Hematopoietic multipotent progenitor cell treated with erythropoietin and hydrocortisone succinate and interleukin-3 and kit ligand, for 17 days (in vitro differentiated cells): ENCODE data around the gene ZNF223.
A peak's percentile ranks its signal among the peaks of the same experiment; 100 is the strongest.

Experiments
- DNase-seq: peaks from one replicate; pipeline ENCODE4 v3.0.0-alpha.2; 2015; ENCODE audit warnings: low spot score

ZNF223 gene

GRCh38 chr19:44051650-44052402, at the start of gene ZNF223:
Gene ZNF223 (plus strand): TSS chr19:44052036. CDS start chr19:44055177, 3,141 bp downstream.
- DNase-seq = peak; percentile 58

DNA sequence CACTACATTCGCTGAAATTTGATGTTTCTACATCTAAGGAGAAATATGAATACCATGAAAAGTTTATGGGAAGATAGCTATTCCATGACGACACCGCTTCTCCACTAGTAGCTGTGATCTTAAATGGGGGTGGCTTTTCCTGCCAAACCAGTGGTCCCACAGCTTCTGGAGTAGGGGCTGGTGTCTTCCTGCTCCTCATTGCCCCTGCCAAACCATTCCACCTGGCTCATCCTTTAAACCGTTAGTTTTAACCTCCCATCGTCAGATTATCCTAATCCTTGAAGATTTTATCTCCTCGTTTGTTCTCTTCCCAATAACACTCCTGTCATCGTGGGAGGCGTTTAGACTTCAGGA, 49.6 kb upstream of the ZNF223 start:
- no peak for DNase-seq

- DNase-seq = peak; percentile 90
These were observed 49.0 kb upstream of the ZNF223 start, which contains the start of gene ZNF230 for GRCh38 chr19:44002566-44003460. Gene ZNF230 (plus strand): TSS chr19:44002957. CDS start chr19:44007079, 4,122 bp downstream.

GRCh38 chr19:44003461-44004009, 48.3 kb upstream of the ZNF223 start:
- peak; percentile 7 for DNase-seq

- no peak for DNase-seq
These were observed 45.9 kb upstream of the ZNF223 start for GRCh38 chr19:44005973-44006372.

GRCh38 chr19:44007473-44007872, 44.4 kb upstream of the ZNF223 start:
- DNase-seq = no peak

GRCh38 chr19:44010468-44010867, 41.4 kb upstream of the ZNF223 start:
- DNase-seq = no peak

DNA sequence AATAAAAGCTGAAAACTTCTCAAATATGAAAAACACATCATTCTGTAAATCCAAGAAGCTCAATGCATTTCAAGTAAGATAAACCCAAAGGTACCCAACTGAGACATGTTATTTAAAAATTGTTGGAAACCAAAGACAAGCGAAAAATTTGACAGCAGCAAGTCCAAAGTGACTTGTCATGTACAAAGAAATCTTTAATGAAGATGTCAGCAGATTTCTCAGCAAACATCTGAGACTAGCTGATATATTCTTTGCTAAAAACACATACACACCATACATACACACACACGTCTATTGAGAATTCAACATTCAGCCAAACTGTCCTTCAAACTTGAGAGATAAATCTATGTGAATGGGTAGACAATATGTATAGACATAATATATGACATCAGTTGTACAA, 32.3 kb upstream of the ZNF223 start:
- no peak for DNase-seq

GRCh38 chr19:44021221-44021620, 30.6 kb upstream of the ZNF223 start:
- DNase-seq = no peak

DNA sequence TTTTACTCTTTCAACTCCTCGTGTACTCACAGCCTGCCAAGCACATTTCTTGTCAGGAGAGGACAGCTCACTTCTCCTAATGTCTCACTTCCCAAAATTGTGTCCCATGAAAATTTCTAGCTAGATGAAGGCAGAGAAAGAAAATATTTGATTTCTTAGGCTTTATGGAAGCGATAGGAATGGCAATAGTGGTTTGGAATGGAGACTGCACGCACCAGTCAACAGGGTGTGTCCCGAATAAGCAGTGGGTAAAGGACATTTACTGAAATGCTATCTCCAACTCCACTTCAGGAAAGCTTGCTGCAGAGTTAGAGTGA, 27.0 kb upstream of the ZNF223 start:
- DNase-seq = no peak

GRCh38 chr19:44025217-44025936, 26.5 kb upstream of the ZNF223 start, which contains the start of gene ZNF222:
Gene ZNF222 (plus strand): TSS chr19:44025379. CDS start chr19:44025437, 58 bp downstream.
- peak; percentile 39 for DNase-seq

DNA sequence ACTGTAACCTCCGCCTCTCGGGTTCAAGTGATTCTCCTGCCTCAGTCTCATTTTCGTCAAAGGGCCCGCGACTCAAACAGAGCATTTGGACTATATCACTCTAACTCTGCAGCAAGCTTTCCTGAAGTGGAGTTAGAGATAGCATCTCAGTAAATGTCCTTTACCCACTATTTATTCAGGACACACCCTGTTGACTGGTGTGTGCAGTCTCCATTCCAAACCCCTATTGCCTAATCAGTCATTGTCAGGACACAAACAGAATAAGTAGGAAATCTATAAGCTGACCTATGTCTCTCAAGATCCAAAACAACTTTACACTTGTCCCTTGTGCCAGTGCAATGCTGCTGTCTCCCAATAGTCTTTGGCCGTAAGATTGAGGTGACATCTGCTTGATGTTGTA, 25.2 kb upstream of the ZNF223 start:
- no peak for DNase-seq

- no peak for DNase-seq
These were observed 19.7 kb upstream of the ZNF223 start for GRCh38 chr19:44032001-44032610.

- DNase-seq = no peak
These were observed 9.7 kb upstream of the ZNF223 start for GRCh38 chr19:44042147-44042546.

- DNase-seq = no peak
These were observed 841 bp upstream of the ZNF223 start for GRCh38 chr19:44050740-44051649.

- no peak for DNase-seq
These were observed 4.0 kb downstream of the ZNF223 start for GRCh38 chr19:44055870-44056269.

- DNase-seq = no peak
These were observed 7.4 kb downstream of the ZNF223 start for GRCh38 chr19:44059229-44059628.

DNA sequence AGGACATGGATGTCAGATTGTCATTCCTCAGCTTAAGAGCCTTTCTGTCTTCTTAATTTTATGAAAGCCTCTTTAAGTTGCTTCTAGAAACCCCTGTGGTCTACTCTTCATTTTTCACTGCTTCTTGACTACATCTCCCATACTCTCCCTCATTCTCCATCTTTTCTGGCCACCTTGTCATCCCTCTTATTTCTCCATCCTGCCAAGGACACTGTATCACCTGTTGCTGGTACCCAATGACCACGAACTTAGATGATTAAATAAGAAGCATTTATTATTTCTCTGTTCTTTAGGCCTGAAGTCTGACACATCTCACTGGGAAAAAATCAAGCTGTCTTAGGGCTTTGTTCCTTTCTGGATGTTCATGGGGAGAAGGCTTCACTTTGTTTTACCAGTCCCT, 9.2 kb downstream of the ZNF223 start:
- DNase-seq = no peak

DNA sequence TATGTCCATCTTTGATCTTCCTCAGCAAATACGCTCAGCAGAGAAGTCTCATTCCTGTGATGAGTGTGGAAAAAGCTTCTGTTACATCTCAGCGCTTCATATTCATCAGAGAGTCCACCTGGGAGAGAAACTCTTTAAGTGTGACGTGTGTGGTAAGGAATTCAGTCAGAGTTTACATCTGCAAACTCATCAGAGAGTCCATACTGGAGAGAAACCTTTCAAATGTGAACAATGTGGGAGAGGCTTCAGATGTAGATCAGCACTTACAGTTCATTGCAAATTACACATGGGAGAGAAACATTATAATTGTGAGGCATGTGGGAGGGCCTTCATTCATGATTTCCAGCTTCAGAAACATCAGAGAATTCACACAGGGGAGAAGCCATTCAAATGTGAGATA, 14.5 kb downstream of the ZNF223 start:
- DNase-seq = no peak

DNA sequence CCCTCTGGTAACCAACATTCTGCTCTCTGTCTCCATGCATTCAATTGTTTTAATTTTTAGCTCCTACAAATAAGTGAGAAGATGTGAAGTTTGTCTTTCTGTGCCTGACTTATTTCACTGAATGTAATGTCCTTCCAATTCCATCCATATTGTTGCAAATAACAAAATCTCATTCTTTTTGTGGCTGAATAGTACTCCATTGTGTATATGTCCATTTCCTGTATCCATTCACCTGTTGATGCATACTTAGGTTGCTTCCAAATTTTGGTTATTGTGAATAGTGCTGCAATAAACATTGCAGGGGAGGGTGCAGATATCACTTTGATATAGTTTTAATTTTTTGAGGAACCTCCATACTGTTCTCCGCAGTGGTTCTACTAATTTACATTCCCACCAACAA, 17.6 kb downstream of the ZNF223 start:
- no peak for DNase-seq
